HepG2 (cell line): Measurements from ENCODE around the gene TREH. TPM values are rescaled to one million over a fixed set of nuclear protein-coding genes. Genes with fewer than 3 reads are reported as not detected.

Experiments used
- ATAC-seq: fragments of 200-7000 bp; cut with Tn5 transposase; 3 replicates; pipeline ENCODE4 v1.9.1; 2020; ENCODE audit warnings: mild to moderate bottlenecking, moderate library complexity
- BruUV-seq: library from RNA; stranded (reverse); fragments of 400-500 nt; replicated peaks from 2 replicates; lab custom pipeline; 2021; lab: Mats Ljungman, UMichigan
- CTCF ChIA-PET: fragments of 300-600 bp; formaldehyde crosslinking; extraction: SDS; loops from one replicate; lab custom pipeline; 2021; ENCODE audit warnings: low total read pairs, inconsistent platforms, low intra/inter-chr PET ratio; lab: Yijun Ruan, JAX
- POLR2A ChIA-PET: fragments of 350-600 bp; sonication (Branson Sonifier 250); formaldehyde crosslinking; loops from one replicate; lab custom pipeline; 2020; ENCODE audit warnings: antibody characterized with exemption, inconsistent platforms; lab: Yijun Ruan, JAX
- DNase-seq: peaks from one replicate; pipeline ENCODE4 v3.0.0-alpha.2; 2015; ENCODE audit warnings: low spot score
- FAIRE-seq: peaks from 3 replicates; lab custom pipeline; 2011; peaks lifted over from hg19 to GRCh38; lab: Jason Lieb, UNC
- H2AFZ ChIP-seq: one replicate; pipeline ENCODE4 v1.6.1; 2011; ENCODE audit warnings: low read length, inconsistent platforms
- H3K27ac ChIP-seq: fragments of 300-600 bp; 3 replicates; pipeline ENCODE4 v1.8.0; 2011; ENCODE audit warnings: mixed run types, mild to moderate bottlenecking, mixed read lengths, low read length, inconsistent platforms; ENCODE audit not compliant: insufficient read depth; ENCODE audit errors: extremely low read length
- H3K27me3 ChIP-seq, 2 experiments: fragments of 200-600 bp in 1 of 2; 2 replicates in 1 of 2; 3 replicates in 1 of 2; pipeline versions ENCODE4 v1.6.0 to v1.8.0; 2011; ENCODE audit warnings: low read length in 2 of 2, mild to moderate bottlenecking in 2 of 2, moderate library complexity in 2 of 2, inconsistent platforms in 1 of 2; ENCODE audit not compliant: insufficient read depth in 2 of 2, control insufficient read depth in 1 of 2
- H3K36me3 ChIP-seq, 2 experiments: fragments of 200-600 bp in 1 of 2; replicated peaks in 1 of 2; 2 replicates in 1 of 2; 3 replicates in 1 of 2; pipeline versions ENCODE4 v1.5.1 to v1.8.0; 2011; ENCODE audit warnings: low read length in 2 of 2, inconsistent platforms in 1 of 2; ENCODE audit not compliant: insufficient read depth in 2 of 2, control insufficient read depth in 1 of 2
- H3K4me1 ChIP-seq: 2 replicates; pipeline ENCODE4 v1.5.1; 2012; ENCODE audit warnings: low read length, inconsistent platforms; ENCODE audit not compliant: insufficient read depth
- H3K4me2 ChIP-seq: 2 replicates; pipeline ENCODE4 v1.6.0; 2011; ENCODE audit warnings: low read depth, low read length, inconsistent platforms
- H3K4me3 ChIP-seq, 3 experiments: fragments of 200-600 bp in 1 of 3; sonication (generic), shearing (Covaris generic) in 1 of 3; replicated peaks in 1 of 3; 2 replicates each; pipeline ENCODE4 v1.5.1; 2011 to 2016; ENCODE audit warnings: low read length in 3 of 3, inconsistent platforms in 2 of 3, low read depth in 2 of 3, mild to moderate bottlenecking in 2 of 3, control low read depth in 1 of 3, mixed read lengths in 1 of 3; ENCODE audit not compliant: insufficient read depth in 1 of 3
- H3K79me2 ChIP-seq: one replicate; pipeline ENCODE4 v1.6.1; 2011; ENCODE audit warnings: low read length, inconsistent platforms; ENCODE audit not compliant: insufficient read depth
- H3K9ac ChIP-seq: 2 replicates; pipeline ENCODE4 v1.6.0; 2011; ENCODE audit warnings: mild to moderate bottlenecking, low read depth, low read length, inconsistent platforms; ENCODE audit not compliant: insufficient read depth
- H3K9me3 ChIP-seq: 2 replicates; pipeline ENCODE4 v1.5.1; 2012; ENCODE audit warnings: mild to moderate bottlenecking, low read length
- H4K20me1 ChIP-seq: 2 replicates; pipeline ENCODE4 v1.6.0; 2011; ENCODE audit warnings: inconsistent platforms, mild to moderate bottlenecking, low read length, moderate library complexity; ENCODE audit not compliant: insufficient read depth
- AGO1 ChIP-seq: fragments of 200-400 bp; formaldehyde crosslinking; IDR thresholded peaks from 2 replicates; pipeline ENCODE4 v1.6.1; 2017; ENCODE audit warnings: mild to moderate bottlenecking, low read depth, low read length, moderate library complexity; ENCODE audit not compliant: poor library complexity, severe bottlenecking
- AHR ChIP-seq: IDR thresholded peaks from 2 replicates; pipeline ENCODE4 v1.6.1; 2018; ENCODE audit warnings: missing genetic modification reagents, missing compliant biosample characterization
- FOXP1 ChIP-seq, 2 experiments: fragments of 450-650 bp in 1 of 2; IDR thresholded peaks; 2 replicates each; pipeline ENCODE4 v1.6.1; 2017 to 2018; ENCODE audit warnings: antibody characterized with exemption in 1 of 2
- HMG20A ChIP-seq: IDR thresholded peaks from 2 replicates; pipeline ENCODE4 v1.6.1; 2016; ENCODE audit warnings: borderline replicate concordance
- HMG20B ChIP-seq: conservative IDR thresholded peaks from 2 replicates; pipeline ENCODE4 v1.6.1; 2016; ENCODE audit warnings: missing genetic modification reagents, missing compliant biosample characterization
- IRF2 ChIP-seq: IDR thresholded peaks from 2 replicates; pipeline ENCODE4 v1.6.1; 2018; ENCODE audit warnings: missing genetic modification reagents, missing compliant biosample characterization
- MED13 ChIP-seq: sonication (generic); formaldehyde crosslinking; IDR thresholded peaks from 2 replicates; pipeline ENCODE4 v1.5.0; 2020; ENCODE audit warnings: missing genetic modification reagents
- NFKB2 ChIP-seq: sonication (generic); formaldehyde crosslinking; IDR thresholded peaks from 2 replicates; pipeline ENCODE4 v1.4.0; 2020; ENCODE audit warnings: missing genetic modification reagents, borderline replicate concordance
- SMAD1 ChIP-seq: sonication (generic); formaldehyde crosslinking; IDR thresholded peaks from 2 replicates; pipeline ENCODE4 v1.4.0; 2020; ENCODE audit warnings: missing genetic modification reagents, low read depth, mild to moderate bottlenecking, borderline replicate concordance
- SP1 ChIP-seq, 2 experiments: fragments of 450-650 bp in 1 of 2; sonication (generic) in 1 of 2; formaldehyde crosslinking in 1 of 2; IDR thresholded peaks; 2 replicates each; pipeline versions ENCODE4 v1.4.0 to v1.6.1; 2016 to 2020; ENCODE audit warnings: missing genetic modification reagents in 1 of 2
- THAP7 ChIP-seq: sonication (generic); formaldehyde crosslinking; IDR thresholded peaks from 2 replicates; pipeline ENCODE4 v1.8.1; 2023; ENCODE audit warnings: mild to moderate bottlenecking, missing genetic modification reagents
- ZBTB8A ChIP-seq: sonication (generic); formaldehyde crosslinking; IDR thresholded peaks from 2 replicates; pipeline ENCODE4 v1.4.0; 2020; ENCODE audit warnings: mild to moderate bottlenecking, low read depth, missing genetic modification reagents, borderline replicate concordance
- ZNF20 ChIP-seq: sonication (generic); formaldehyde crosslinking; IDR thresholded peaks from 2 replicates; pipeline ENCODE4 v1.4.0; 2020; ENCODE audit warnings: mild to moderate bottlenecking, moderate library complexity, missing genetic modification reagents
- ZNF280B ChIP-seq: sonication (generic); formaldehyde crosslinking; IDR thresholded peaks from 2 replicates; pipeline ENCODE4 v1.5.0; 2020; ENCODE audit warnings: missing genetic modification reagents, mild to moderate bottlenecking, borderline replicate concordance
- ZNF333 ChIP-seq: sonication (generic); formaldehyde crosslinking; IDR thresholded peaks from 2 replicates; pipeline ENCODE4 v1.4.0; 2020; ENCODE audit warnings: mild to moderate bottlenecking, missing genetic modification reagents, borderline replicate concordance
- ZNF7 ChIP-seq: IDR thresholded peaks from 2 replicates; pipeline ENCODE4 v1.6.1; 2016; ENCODE audit warnings: missing biosample characterization, missing genetic modification reagents
- ZNF761 ChIP-seq: sonication (generic); formaldehyde crosslinking; conservative IDR thresholded peaks from 2 replicates; pipeline ENCODE4 v1.4.0; 2020; ENCODE audit warnings: mild to moderate bottlenecking, missing genetic modification reagents
- WGBS: methylation state at CpG from one replicate; pipeline ENCODE4 v1.1.6; 2017; ENCODE audit warnings: low lambda C conversion rate; 5-methylcytosine and 5-hydroxymethylcytosine counted together
- in situ Hi-C: cut with HindIII; loops from 2 replicates; pipeline ENCODE4 v1.10.0; 2017; ENCODE audit warnings: low pct_unique_long_range_greater_than_20kb; ENCODE audit not compliant: extremely low pct_ligation_motif_present
- intact Hi-C: fragments of 100-400 bp; cut with micrococcal nuclease; formaldehyde crosslinking; loops from one replicate; pipeline ENCODE4 v1.10.0; 2022; ENCODE audit not compliant: unreplicated experiment
- polyA plus RNA-seq, 8 experiments: library from polyadenylated mRNA; depleted of rRNA in 3 of 8; stranded (reverse) in 7 of 8; unstranded in 1 of 8; fragments of >200 nt; fragmentation: Illumina TruSeq in 4 of 8; extraction: Trizol in 4 of 8; gene quantifications; 2 replicates each; pipeline versions ENCODE4 v1.2.1 to v1.2.3, GENCODE V29; 2011 to 2016; ENCODE audit warnings: low read depth in 4 of 8, missing spikeins in 1 of 8, mixed read lengths in 1 of 8; ENCODE audit not compliant: insufficient read depth in 1 of 8
- total RNA-seq, 5 experiments: library from RNA; depleted of rRNA; stranded (reverse); fragments of >200 nt; fragmentation: Illumina TruSeq; extraction: Trizol; gene quantifications; 2 replicates each; pipeline ENCODE4 v1.2.3, GENCODE V29; 2016; ENCODE audit warnings: low read depth in 1 of 5
- TF ChIP-seq, protein P1 (sequence below): IDR thresholded peaks from 2 replicates; pipeline ENCODE4 v1.6.1; 2016; ENCODE audit warnings: mild to moderate bottlenecking, missing biosample characterization, missing genetic modification reagents

Gene TREH
- total and polyA plus RNA-seq, 2 of the 13 experiments (the other 11 are each of a cell fraction or from before 2014, with no cell fraction given) = 0.53 to 0.86 TPM

GRCh38 chr11:118658429-118659313 lies 20.8 kb downstream of the TREH start:
- no TSS peak for BruUV-seq
- TF ChIP-seq HMG20A (no peak), NFKB2 (CRISPR knock-in tag) (0 out of 2 replicates have a peak, but pooled peaks have one; percentile 13), ZNF7 (CRISPR knock-in tag) (no peak), FOXP1 (IDR thresholded peaks at IDR 0.05) (no peak), FOXP1 (CRISPR knock-in tag; IDR thresholded peaks at IDR 0.05) (no peak), ZNF761 (no peak), ZNF280B (CRISPR knock-in tag) (no peak), ZNF333 (CRISPR knock-in tag) (no peak), ZNF20 (CRISPR knock-in tag) (no peak), HMG20B (CRISPR knock-in tag) (no peak), THAP7 (CRISPR knock-in tag) (peak; percentile 14; the same call in 1 of the 2 replicates), MED13 (CRISPR knock-in tag) (no peak), SMAD1 (no peak), SP1 (IDR thresholded peaks at IDR 0.05) (no peak), SP1 (CRISPR knock-in tag; IDR thresholded peaks at IDR 0.05) (no peak), IRF2 (CRISPR knock-in tag) (no peak), ZBTB8A (CRISPR knock-in tag) (no peak), AHR (CRISPR knock-in tag) (no peak), AGO1 (peak; percentile 25)
- TF ChIP-seq, protein P1, sequence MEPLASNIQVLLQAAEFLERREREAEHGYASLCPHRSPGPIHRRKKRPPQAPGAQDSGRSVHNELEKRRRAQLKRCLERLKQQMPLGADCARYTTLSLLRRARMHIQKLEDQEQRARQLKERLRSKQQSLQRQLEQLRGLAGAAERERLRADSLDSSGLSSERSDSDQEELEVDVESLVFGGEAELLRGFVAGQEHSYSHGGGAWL (CRISPR knock-in tag) = no peak

More at GRCh38 chr11:118658429-118659313, 20.8 kb downstream of the TREH start:
- in situ Hi-C loops = no loop called here
- Histone ChIP-seq H4K20me1 (no peaks in the 10 kb centered on the region), H3K4me2 (peak overlapping the region; percentile 72), H3K9ac (peak overlapping the region; percentile 25; the same call in 1 of the 2 replicates), H3K9me3 (no peaks in the 10 kb centered on the region), H3K79me2 (no peaks in the 10 kb centered on the region), H3K4me3 (peak overlapping the region in 1 of 3 experiments; percentile 53; a peak in 1 of 6 replicates), H3K27me3 (no peaks in the 10 kb centered on the region), H3K27ac (no peak overlapping the region), H2AFZ (no peak overlapping the region), H3K4me1 (peaks cover 35% of the 10 kb centered on the region), H3K36me3 (peaks cover 1 to 7% of the 10 kb centered on the region in 2 experiments; a peak in 4 of 5 replicates)
- FAIRE-seq (no peak), ATAC-seq (peak; percentile 66), DNase-seq (no peak)
- CTCF ChIA-PET = interaction anchor here (1.1 to 3.6 kb wide), 7 partner anchors 14 to 513 kb away, joined by 3 to 49 read pairs (median 7); partner anchors contain the start of genes PHLDB1 and TREH
- POLR2A ChIA-PET = interaction anchor here (0.9 to 3.2 kb wide), 4 partner anchors 13 to 132 kb away, joined by 3 to 15 read pairs (median 8); partner anchors contain the start of gene DDX6
- 70% methylated on average over 7 of the region's 16 CpGs for WGBS
- intact Hi-C loops = loop anchor here (1.0 to 5.0 kb wide), 3 partner anchors 31 to 52 kb away; partner anchors contain the start of gene PHLDB1
